GM23338 (cell line): ENCODE measurements around the gene ZNF804A.

Experiments
- CREB1 ChIP-seq: fragments of 250-450 bp; sonication (Bioruptor Pico); IDR thresholded peaks from 2 replicates; pipeline ENCODE4 v1.5.0; 2020; ENCODE audit warnings: low read depth, mild to moderate bottlenecking, moderate library complexity
- ETS1 ChIP-seq: IDR thresholded peaks from 2 replicates; pipeline ENCODE4 v1.6.1; 2016; ENCODE audit warnings: antibody characterized with exemption
- EZH2 ChIP-seq: fragments of 200-600 bp; sonication (generic); IDR thresholded peaks from one replicate; pipeline ENCODE4 v1.8.0; 2017; ENCODE audit warnings: antibody characterized with exemption, mild to moderate bottlenecking, low read depth; ENCODE audit not compliant: unreplicated experiment
- EZH2phosphoT487 ChIP-seq: fragments of 200-600 bp; sonication (generic); IDR thresholded peaks from one replicate; pipeline ENCODE4 v1.8.1; 2018; ENCODE audit warnings: antibody characterized with exemption; ENCODE audit not compliant: unreplicated experiment
- JUNB ChIP-seq: IDR thresholded peaks from one replicate; pipeline ENCODE4 v1.6.1; 2016; ENCODE audit warnings: antibody characterized with exemption; ENCODE audit not compliant: unreplicated experiment
- POLR2AphosphoS5 ChIP-seq: IDR thresholded peaks from 2 replicates; pipeline ENCODE4 v1.6.1; 2016; ENCODE audit warnings: antibody characterized with exemption, low read depth
- REST ChIP-seq: IDR thresholded peaks from one replicate; pipeline ENCODE4 v1.6.1; 2018; ENCODE audit warnings: antibody characterized with exemption; ENCODE audit not compliant: unreplicated experiment
- ZNF114 ChIP-seq: fragments of 250-450 bp; sonication (Bioruptor Pico); IDR thresholded peaks from 2 replicates; pipeline ENCODE4 v1.5.0; 2020; ENCODE audit warnings: mild to moderate bottlenecking, moderate library complexity
- TF ChIP-seq, protein P1 (sequence below), 2 experiments: fragments of 200-600 bp in 1 of 2; sonication (generic) in 1 of 2; conservative IDR thresholded peaks; 2 replicates each; pipeline versions ENCODE4 v1.5.1 to v1.6.1; 2016 to 2017; ENCODE audit warnings: antibody characterized with exemption in 2 of 2, low read depth in 2 of 2, mild to moderate bottlenecking in 2 of 2, moderate library complexity in 1 of 2

GRCh38 chr2:184577743-184578142, 20.6 kb upstream of the ZNF804A start:
- TF ChIP-seq, protein P1, sequence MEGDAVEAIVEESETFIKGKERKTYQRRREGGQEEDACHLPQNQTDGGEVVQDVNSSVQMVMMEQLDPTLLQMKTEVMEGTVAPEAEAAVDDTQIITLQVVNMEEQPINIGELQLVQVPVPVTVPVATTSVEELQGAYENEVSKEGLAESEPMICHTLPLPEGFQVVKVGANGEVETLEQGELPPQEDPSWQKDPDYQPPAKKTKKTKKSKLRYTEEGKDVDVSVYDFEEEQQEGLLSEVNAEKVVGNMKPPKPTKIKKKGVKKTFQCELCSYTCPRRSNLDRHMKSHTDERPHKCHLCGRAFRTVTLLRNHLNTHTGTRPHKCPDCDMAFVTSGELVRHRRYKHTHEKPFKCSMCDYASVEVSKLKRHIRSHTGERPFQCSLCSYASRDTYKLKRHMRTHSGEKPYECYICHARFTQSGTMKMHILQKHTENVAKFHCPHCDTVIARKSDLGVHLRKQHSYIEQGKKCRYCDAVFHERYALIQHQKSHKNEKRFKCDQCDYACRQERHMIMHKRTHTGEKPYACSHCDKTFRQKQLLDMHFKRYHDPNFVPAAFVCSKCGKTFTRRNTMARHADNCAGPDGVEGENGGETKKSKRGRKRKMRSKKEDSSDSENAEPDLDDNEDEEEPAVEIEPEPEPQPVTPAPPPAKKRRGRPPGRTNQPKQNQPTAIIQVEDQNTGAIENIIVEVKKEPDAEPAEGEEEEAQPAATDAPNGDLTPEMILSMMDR (conservative IDR thresholded peaks at IDR 0.05; ENCODE audit: low read depth in 2 of 2), result no peak
- TF ChIP-seq CREB1 (CRISPR knock-in tag), result no peak
- TF ChIP-seq EZH2, result no peak
- no peak for TF ChIP-seq ZNF114 (CRISPR knock-in tag)
- TF ChIP-seq EZH2phosphoT487, result no peak
- TF ChIP-seq POLR2AphosphoS5, result no peak
- no peak for TF ChIP-seq ETS1
- no peak for TF ChIP-seq JUNB
- TF ChIP-seq REST, result no peak
